K562 (cell line): ENCODE data around the gene DNASE1L3. TPM values are rescaled to one million over a fixed set of nuclear protein-coding genes. Genes with fewer than 3 reads are reported as not detected.

ENCODE experiments used
- BCLAF1 ChIP-seq, 2 experiments: fragments of 450-650 bp in 1 of 2; IDR thresholded peaks; 2 replicates each; pipeline ENCODE4 v1.6.1; 2011 to 2017; ENCODE audit warnings: low read depth in 2 of 2, antibody characterized with exemption in 1 of 2, borderline replicate concordance in 1 of 2, low read length in 1 of 2, mild to moderate bottlenecking in 1 of 2, mixed read lengths in 1 of 2; ENCODE audit not compliant: control insufficient read depth in 1 of 2
- E2F6 ChIP-seq, 2 experiments: IDR thresholded peaks; 2 replicates each; pipeline ENCODE4 v1.6.1; 2011; ENCODE audit warnings: borderline replicate concordance in 1 of 2, control low read depth in 1 of 2, low read depth in 1 of 2, low read length in 1 of 2, mild to moderate bottlenecking in 1 of 2, mixed read lengths in 1 of 2, moderate library complexity in 1 of 2; ENCODE audit not compliant: insufficient read depth in 1 of 2, insufficient read length in 1 of 2, poor library complexity in 1 of 2, severe bottlenecking in 1 of 2; ENCODE audit errors: extremely low read depth in 1 of 2
- GABPB1 ChIP-seq: sonication (generic); formaldehyde crosslinking; IDR thresholded peaks from 2 replicates; pipeline ENCODE4 v1.8.0; 2022; ENCODE audit warnings: mild to moderate bottlenecking, missing genetic modification reagents
- L3MBTL2 ChIP-seq: fragments of 450-650 bp; IDR thresholded peaks from 2 replicates; pipeline ENCODE4 v1.6.1; 2016; ENCODE audit warnings: mild to moderate bottlenecking, moderate library complexity
- NR1H2 ChIP-seq: sonication (generic); formaldehyde crosslinking; IDR thresholded peaks from 2 replicates; pipeline ENCODE4 v1.4.0; 2020; ENCODE audit warnings: mild to moderate bottlenecking, missing genetic modification reagents
- NRF1 ChIP-seq, 2 experiments: fragments of 450-650 bp; IDR thresholded peaks in 1 of 2; conservative IDR thresholded peaks in 1 of 2; 2 replicates each; pipeline ENCODE4 v1.6.1; 2014; ENCODE audit warnings: mild to moderate bottlenecking in 2 of 2
- PKNOX1 ChIP-seq: fragments of 450-650 bp; IDR thresholded peaks from 2 replicates; pipeline ENCODE4 v1.6.1; 2016
- PRDM10 ChIP-seq: fragments of 450-650 bp; IDR thresholded peaks from 2 replicates; pipeline ENCODE4 v1.6.1; 2018; ENCODE audit not compliant: partially characterized antibody
- RUNX1 ChIP-seq: sonication (generic); IDR thresholded peaks from 2 replicates; pipeline ENCODE4 v1.6.1; 2016; ENCODE audit warnings: antibody characterized with exemption, low read depth
- THRA ChIP-seq: fragments of 450-650 bp; IDR thresholded peaks from 2 replicates; pipeline ENCODE4 v1.6.1; 2017; ENCODE audit warnings: mild to moderate bottlenecking, moderate library complexity
- XRCC5 ChIP-seq: fragments of 200-400 bp; formaldehyde crosslinking; IDR thresholded peaks from 2 replicates; pipeline ENCODE4 v1.6.1; 2017; ENCODE audit warnings: low read depth, mild to moderate bottlenecking, low read length
- ZBTB7A ChIP-seq: IDR thresholded peaks from 2 replicates; pipeline ENCODE4 v1.6.1; 2011; ENCODE audit warnings: low read depth, mild to moderate bottlenecking, low read length, moderate library complexity, borderline replicate concordance; ENCODE audit not compliant: control insufficient read depth
- ZNF3 ChIP-seq: fragments of 250-450 bp; sonication (Bioruptor Pico); IDR thresholded peaks from 2 replicates; pipeline ENCODE4 v1.5.0; 2021; ENCODE audit warnings: mild to moderate bottlenecking, moderate library complexity
- ZNF324 ChIP-seq: fragments of 250-450 bp; sonication (Bioruptor Pico); IDR thresholded peaks from 2 replicates; pipeline ENCODE4 v1.4.0; 2020; ENCODE audit warnings: mild to moderate bottlenecking
- polyA plus RNA-seq, 8 experiments: library from polyadenylated mRNA; depleted of rRNA in 4 of 8; stranded (reverse) in 5 of 8; unstranded in 3 of 8; fragments of >200 nt; fragmentation: Nextera tagmentation in 2 of 8; fragmentation: Illumina TruSeq in 1 of 8; extraction: Ambion mirVana in 2 of 8; extraction: Trizol in 1 of 8; gene quantifications; 2 replicates each; pipeline versions ENCODE4 v1.2.1 to v1.2.3, GENCODE V29; 2011 to 2014; ENCODE audit warnings: inconsistent platforms in 1 of 8, missing spikeins in 1 of 8
- total RNA-seq, 7 experiments: library from RNA; depleted of rRNA in 6 of 7; stranded (reverse); fragments of >200 nt in 6 of 7; fragmentation: Illumina TruSeq in 2 of 7; extraction: Trizol in 2 of 7; gene quantifications; 2 replicates each; pipeline versions ENCODE4 v1.2.1 to v1.2.3, GENCODE V29; 2011 to 2021; ENCODE audit warnings: low replicate concordance in 1 of 7

The DNASE1L3 gene
- total and polyA plus RNA-seq, 9 of the 15 experiments (the other 6 are each of a cell fraction or from before 2014, with no cell fraction given): 0.06 TPM; not detected in 8

- TF ChIP-seq PRDM10 (peak; percentile 21), RUNX1 (no peak), ZNF3 (CRISPR knock-in tag) (no peak), ZBTB7A (peak; percentile 54; the same call in 1 of the 2 replicates), GABPB1 (CRISPR knock-in tag) (peak; percentile 46; the same call in 1 of the 2 replicates), BCLAF1 (IDR thresholded peaks at IDR 0.05; ENCODE audit: borderline replicate concordance in 1 of 2, control insufficient read depth in 1 of 2, low read depth in 2 of 2, low read length in 1 of 2) (no peak), XRCC5 (0 out of 2 replicates have a peak, but pooled peaks have one; percentile 31), E2F6 (IDR thresholded peaks at IDR 0.05; ENCODE audit: borderline replicate concordance in 1 of 2, extremely low read depth in 1 of 2, insufficient read depth in 1 of 2, insufficient read length in 1 of 2, low read depth in 1 of 2, low read length in 1 of 2, poor library complexity in 1 of 2, severe bottlenecking in 1 of 2) (peak in 1 of 2 experiments; percentile 6), NRF1 (conservative IDR thresholded peaks at IDR 0.05 in 1 of 2, IDR thresholded peaks at IDR 0.05 in 1 of 2) (peak in 1 of 2 experiments; percentile 45; a peak in 2 of 4 replicates), L3MBTL2 (no peak; the same call in 1 of the 2 replicates), ZNF324 (CRISPR knock-in tag) (no peak), THRA (no peak), PKNOX1 (no peak), NR1H2 (CRISPR knock-in tag) (no peak)
These were observed 32.8 kb downstream of the DNASE1L3 start (continued) for GRCh38 chr3:58177747-58178527.
